HepG2 (cell line): ENCODE results near the gene ZFAND2B. TPM values are rescaled to one million over a fixed set of nuclear protein-coding genes. Genes with fewer than 3 reads are reported as not detected.
A peak's percentile ranks its signal among the peaks of the same experiment; 100 is the strongest.

Experiments
- BATF2 ChIP-seq: sonication (generic); formaldehyde crosslinking; IDR thresholded peaks from 2 replicates; pipeline ENCODE4 v1.8.0; 2022; ENCODE audit warnings: mild to moderate bottlenecking, missing genetic modification reagents, moderate library complexity
- GATAD2A ChIP-seq: IDR thresholded peaks from 2 replicates; pipeline ENCODE4 v1.6.1; 2016
- HIVEP1 ChIP-seq: sonication (generic); formaldehyde crosslinking; IDR thresholded peaks from 2 replicates; pipeline ENCODE4 v1.4.0; 2020; ENCODE audit warnings: mild to moderate bottlenecking, missing genetic modification reagents
- HNF1B ChIP-seq: sonication (generic); formaldehyde crosslinking; IDR thresholded peaks from 2 replicates; pipeline ENCODE4 v1.5.1; 2020; ENCODE audit warnings: mild to moderate bottlenecking, moderate library complexity, missing genetic modification reagents
- HNF4G ChIP-seq, 2 experiments: sonication (generic) in 1 of 2; formaldehyde crosslinking in 1 of 2; IDR thresholded peaks; 2 replicates each; pipeline versions ENCODE4 v1.4.0 to v1.6.1; 2011 to 2020; ENCODE audit warnings: borderline replicate concordance in 2 of 2, low read depth in 2 of 2, mild to moderate bottlenecking in 2 of 2, low read length in 1 of 2, missing genetic modification reagents in 1 of 2, moderate library complexity in 1 of 2
- KIAA2018 ChIP-seq: sonication (generic); formaldehyde crosslinking; IDR thresholded peaks from 2 replicates; pipeline ENCODE4 v1.5.0; 2020; ENCODE audit warnings: mild to moderate bottlenecking, missing genetic modification reagents, borderline replicate concordance
- MTERF4 ChIP-seq: sonication (generic); formaldehyde crosslinking; IDR thresholded peaks from 2 replicates; pipeline ENCODE4 v1.8.0; 2023; ENCODE audit warnings: mild to moderate bottlenecking, missing genetic modification reagents
- SAP130 ChIP-seq: IDR thresholded peaks from 2 replicates; pipeline ENCODE4 v1.6.1; 2016; ENCODE audit warnings: low read depth
- SP2 ChIP-seq: sonication (generic); formaldehyde crosslinking; IDR thresholded peaks from 2 replicates; pipeline ENCODE4 v1.5.1; 2020; ENCODE audit warnings: mild to moderate bottlenecking, missing genetic modification reagents
- SSRP1 ChIP-seq: IDR thresholded peaks from 2 replicates; pipeline ENCODE4 v1.6.1; 2016; ENCODE audit warnings: control low read depth
- ZBTB1 ChIP-seq: sonication (generic); formaldehyde crosslinking; IDR thresholded peaks from 2 replicates; pipeline ENCODE4 v1.4.0; 2020; ENCODE audit warnings: missing genetic modification reagents, borderline replicate concordance
- ZNF225 ChIP-seq: sonication (generic); formaldehyde crosslinking; IDR thresholded peaks from 2 replicates; pipeline ENCODE4 v1.4.0; 2020; ENCODE audit warnings: mild to moderate bottlenecking, missing genetic modification reagents
- ZNF275 ChIP-seq: sonication (generic); formaldehyde crosslinking; IDR thresholded peaks from 2 replicates; pipeline ENCODE4 v1.8.0; 2022; ENCODE audit warnings: missing genetic modification reagents, mild to moderate bottlenecking, inconsistent platforms, borderline replicate concordance
- ZNF367 ChIP-seq: sonication (generic); formaldehyde crosslinking; IDR thresholded peaks from 2 replicates; pipeline ENCODE4 v1.4.0; 2020; ENCODE audit warnings: missing genetic modification reagents, borderline replicate concordance
- ZNF772 ChIP-seq: sonication (generic); formaldehyde crosslinking; IDR thresholded peaks from 2 replicates; pipeline ENCODE4 v1.5.0; 2020; ENCODE audit warnings: mild to moderate bottlenecking, missing genetic modification reagents
- polyA plus RNA-seq, 8 experiments: library from polyadenylated mRNA; depleted of rRNA in 3 of 8; stranded (reverse) in 7 of 8; unstranded in 1 of 8; fragments of >200 nt; fragmentation: Illumina TruSeq in 4 of 8; extraction: Trizol in 4 of 8; gene quantifications; 2 replicates each; pipeline versions ENCODE4 v1.2.1 to v1.2.3, GENCODE V29; 2011 to 2016; ENCODE audit warnings: low read depth in 4 of 8, missing spikeins in 1 of 8, mixed read lengths in 1 of 8; ENCODE audit not compliant: insufficient read depth in 1 of 8
- total RNA-seq, 5 experiments: library from RNA; depleted of rRNA; stranded (reverse); fragments of >200 nt; fragmentation: Illumina TruSeq; extraction: Trizol; gene quantifications; 2 replicates each; pipeline ENCODE4 v1.2.3, GENCODE V29; 2016; ENCODE audit warnings: low read depth in 1 of 5

The ZFAND2B gene
- total and polyA plus RNA-seq, 2 of the 13 experiments (the other 11 are each of a cell fraction or from before 2014, with no cell fraction given) = 53.3 to 115 TPM

GRCh38 chr2:219229305-219230058 is 22.9 kb downstream of the ZFAND2B start, which contains the start of the genes ANKZF1 and ATG9A (continued):
- TF ChIP-seq KIAA2018 = peak; percentile 93; the same call in 1 of the 2 replicates
- TF ChIP-seq SP2 (CRISPR knock-in tag) = peak; percentile 100
- peak; percentile 55 for TF ChIP-seq GATAD2A
- TF ChIP-seq ZNF275 (CRISPR knock-in tag) = peak; percentile 83; the same call in 1 of the 2 replicates
- no peak for TF ChIP-seq ZNF225
- TF ChIP-seq ZNF772 = peak; percentile 85
- TF ChIP-seq ZBTB1 (CRISPR knock-in tag) = no peak
- 0 out of 2 replicates have a peak, but pooled peaks have one; percentile 39 for TF ChIP-seq HNF4G (IDR thresholded peaks at IDR 0.05; ENCODE audit: borderline replicate concordance, low read depth, low read length)
- no peak for TF ChIP-seq HNF4G (CRISPR knock-in tag; IDR thresholded peaks at IDR 0.05; ENCODE audit: borderline replicate concordance, low read depth)
- no peak for TF ChIP-seq ZNF367 (CRISPR knock-in tag)
- peak; percentile 43; the same call in 1 of the 2 replicates for TF ChIP-seq MTERF4 (CRISPR knock-in tag)
- TF ChIP-seq SSRP1 = peak; percentile 67; the same call in 1 of the 2 replicates
- TF ChIP-seq BATF2 = 0 out of 2 replicates have a peak, but pooled peaks have one; percentile 37
- peak; percentile 94 for TF ChIP-seq SAP130 (CRISPR knock-in tag)
- TF ChIP-seq HIVEP1 (CRISPR knock-in tag) = peak; percentile 85
- peak; percentile 85 for TF ChIP-seq HNF1B
